HEK293 (cell line): ENCODE measurements around the gene OGFOD3.

ENCODE experiments used
- CTCF ChIA-PET: fragments of 350-600 bp; formaldehyde crosslinking; extraction: SDS; loops from one replicate; lab custom pipeline; 2021; ENCODE audit warnings: antibody characterized with exemption; lab: Yijun Ruan, JAX
- POLR2A ChIA-PET: fragments of 300-600 bp; formaldehyde crosslinking; extraction: SDS; loops from one replicate; lab custom pipeline; 2020; ENCODE audit warnings: antibody characterized with exemption, inconsistent platforms; lab: Yijun Ruan, JAX
- H3K27ac ChIP-seq: fragments of 200-500 bp; sonication (Bioruptor generic); 2 replicates; pipeline ENCODE4 v1.5.1; 2014; ENCODE audit warnings: low read depth, low read length, control low read depth, inconsistent platforms; ENCODE audit errors: extremely low read depth
- H3K36me3 ChIP-seq, 2 experiments: fragments of 200-500 bp in 1 of 2; sonication (Bioruptor generic) in 1 of 2; 1 replicate in 1 of 2; 2 replicates in 1 of 2; pipeline ENCODE4 v1.5.1; 2014 to 2017; ENCODE audit warnings: inconsistent platforms in 2 of 2, low read length in 2 of 2; ENCODE audit not compliant: control insufficient read depth in 2 of 2, insufficient read depth in 1 of 2
- H3K4me1 ChIP-seq: fragments of 200-500 bp; sonication (Bioruptor generic); 2 replicates; pipeline ENCODE4 v1.5.1; 2014; ENCODE audit warnings: mild to moderate bottlenecking, low read length, inconsistent platforms; ENCODE audit not compliant: control insufficient read depth, insufficient read depth
- H3K4me3 ChIP-seq: 2 replicates; pipeline ENCODE4 v1.5.1; 2011; ENCODE audit warnings: low read depth, mild to moderate bottlenecking, control low read depth, low read length, moderate library complexity
- H3K9me3 ChIP-seq: fragments of 200-500 bp; sonication (Bioruptor generic); 2 replicates; pipeline ENCODE4 v1.5.1; 2014; ENCODE audit warnings: low read depth, low read length, inconsistent platforms; ENCODE audit not compliant: control insufficient read depth, insufficient read depth
- AEBP2 ChIP-seq: fragments of 450-650 bp; formaldehyde crosslinking; IDR thresholded peaks from 2 replicates; pipeline ENCODE4 v1.5.1; 2016; ENCODE audit warnings: missing biosample characterization, missing genetic modification characterization, borderline replicate concordance
- ATF2 ChIP-seq: fragments of 450-650 bp; formaldehyde crosslinking; IDR thresholded peaks from 2 replicates; pipeline ENCODE4 v1.5.1; 2016; ENCODE audit warnings: missing biosample characterization, missing genetic modification characterization, low read depth
- HIC1 ChIP-seq: fragments of 450-650 bp; formaldehyde crosslinking; IDR thresholded peaks from 2 replicates; pipeline ENCODE4 v1.5.1; 2016; ENCODE audit warnings: missing biosample characterization, missing genetic modification characterization
- HOXD13 ChIP-seq: sonication (generic); formaldehyde crosslinking; IDR thresholded peaks from 2 replicates; pipeline ENCODE4 v1.8.0; 2022; ENCODE audit warnings: missing genetic modification reagents, borderline replicate concordance
- IKZF3 ChIP-seq: fragments of 450-650 bp; IDR thresholded peaks from 2 replicates; pipeline ENCODE4 v1.5.0; 2018; ENCODE audit warnings: missing biosample characterization, mild to moderate bottlenecking, missing genetic modification characterization, moderate library complexity
- SCRT1 ChIP-seq: fragments of 450-650 bp; formaldehyde crosslinking; IDR thresholded peaks from 2 replicates; pipeline ENCODE4 v1.5.1; 2016; ENCODE audit warnings: missing biosample characterization, missing genetic modification characterization, borderline replicate concordance
- SCRT2 ChIP-seq: fragments of 450-650 bp; formaldehyde crosslinking; IDR thresholded peaks from 2 replicates; pipeline ENCODE4 v1.5.1; 2016; ENCODE audit warnings: missing biosample characterization, missing genetic modification characterization
- TRIM28 ChIP-seq: IDR thresholded peaks from 2 replicates; pipeline ENCODE4 v1.6.1; 2011; ENCODE audit warnings: low read length, control low read depth, borderline replicate concordance
- TSHZ1 ChIP-seq: fragments of 450-650 bp; formaldehyde crosslinking; IDR thresholded peaks from 2 replicates; pipeline ENCODE4 v1.5.1; 2016; ENCODE audit warnings: missing biosample characterization, missing genetic modification characterization, borderline replicate concordance
- ZBTB7A ChIP-seq: fragments of 450-650 bp; formaldehyde crosslinking; IDR thresholded peaks from 2 replicates; pipeline ENCODE4 v1.5.1; 2016; ENCODE audit warnings: low read depth, missing biosample characterization, missing genetic modification characterization
- ZFP37 ChIP-seq: fragments of 450-650 bp; formaldehyde crosslinking; IDR thresholded peaks from 2 replicates; pipeline ENCODE4 v1.5.1; 2016; ENCODE audit warnings: missing biosample characterization, missing genetic modification characterization
- ZIC2 ChIP-seq: fragments of 450-650 bp; formaldehyde crosslinking; IDR thresholded peaks from 2 replicates; pipeline ENCODE4 v1.5.1; 2016; ENCODE audit warnings: missing biosample characterization, missing genetic modification characterization
- ZNF155 ChIP-seq: fragments of 450-650 bp; formaldehyde crosslinking; IDR thresholded peaks from 2 replicates; pipeline ENCODE4 v1.5.1; 2016; ENCODE audit warnings: missing biosample characterization, missing genetic modification characterization
- ZNF223 ChIP-seq: fragments of 450-650 bp; formaldehyde crosslinking; IDR thresholded peaks from 2 replicates; pipeline ENCODE4 v1.5.1; 2016; ENCODE audit warnings: missing biosample characterization, missing genetic modification characterization
- ZNF248 ChIP-seq: fragments of 450-650 bp; formaldehyde crosslinking; IDR thresholded peaks from 2 replicates; pipeline ENCODE4 v1.5.1; 2017; ENCODE audit warnings: missing biosample characterization, missing genetic modification characterization
- ZNF391 ChIP-seq: fragments of 450-650 bp; formaldehyde crosslinking; IDR thresholded peaks from 2 replicates; pipeline ENCODE4 v1.5.1; 2016; ENCODE audit warnings: low read depth, missing biosample characterization, missing genetic modification characterization, borderline replicate concordance
- ZNF621 ChIP-seq: fragments of 450-650 bp; formaldehyde crosslinking; IDR thresholded peaks from 2 replicates; pipeline ENCODE4 v1.5.1; 2017; ENCODE audit warnings: missing biosample characterization, missing genetic modification characterization
- ZNF639 ChIP-seq: fragments of 450-650 bp; formaldehyde crosslinking; IDR thresholded peaks from 2 replicates; pipeline ENCODE4 v1.5.1; 2016; ENCODE audit warnings: missing biosample characterization, missing genetic modification characterization
- ZNF747 ChIP-seq: fragments of 450-650 bp; formaldehyde crosslinking; IDR thresholded peaks from 2 replicates; pipeline ENCODE4 v1.5.1; 2016; ENCODE audit warnings: missing biosample characterization, missing genetic modification characterization

The OGFOD3 gene

GRCh38 chr17:82410014-82410716 lies 8.2 kb downstream of the OGFOD3 start:
- 0 out of 2 replicates have a peak, but pooled peaks cover 6% of the 10 kb centered on the region for H3K4me1 ChIP-seq
- no peaks in the 10 kb centered on the region for H3K9me3 ChIP-seq
- H3K4me3 ChIP-seq, result no peak overlapping the region
- H3K36me3 ChIP-seq, result peaks cover 8 to 15% of the 10 kb centered on the region in 2 experiments; a peak in 2 of 3 replicates
- peak; percentile 86 for TF ChIP-seq ZIC2 (tag by site-specific recombination)
- peak; percentile 88 for TF ChIP-seq SCRT2
- TF ChIP-seq ZNF223 (tag by site-specific recombination), result no peak
- TF ChIP-seq SCRT1, result peak; percentile 70
- TF ChIP-seq AEBP2, result no peak
- ChIA-PET CTCF (interaction anchor here (1.1 kb wide), 2 partner anchors 72 to 180 kb away, joined by 3 to 4 read pairs; no protein-coding TSS in a partner anchor), POLR2A (no interaction called here)
- no peak overlapping the region for H3K27ac ChIP-seq

GRCh38 chr17:82408938-82409318 lies 9.5 kb downstream of the OGFOD3 start:
- H3K27ac ChIP-seq, result no peak overlapping the region
- ChIA-PET CTCF (interaction anchor here (0.7 to 1.1 kb wide), 2 partner anchors 87 to 179 kb away, joined by 4 read pairs; no protein-coding TSS in a partner anchor), POLR2A (no interaction called here)
- TF ChIP-seq ZFP37 (tag by site-specific recombination) (no peak), ZBTB7A (tag by site-specific recombination) (no peak), ATF2 (tag by site-specific recombination) (no peak), IKZF3 (tag by site-specific recombination) (no peak), TSHZ1 (tag by site-specific recombination) (no peak), HOXD13 (CRISPR knock-in tag) (no peak)
- H3K4me3 ChIP-seq, result no peak overlapping the region
- peaks cover 5 to 19% of the 10 kb centered on the region in 2 experiments; a peak in 2 of 3 replicates for H3K36me3 ChIP-seq
- H3K4me1 ChIP-seq, result 0 out of 2 replicates have a peak, but pooled peaks cover 6% of the 10 kb centered on the region
- H3K9me3 ChIP-seq, result no peaks in the 10 kb centered on the region

- Histone ChIP-seq H3K36me3 (peaks cover 0 to 23% of the 10 kb centered on the region in 2 experiments; a peak in 2 of 3 replicates), H3K4me3 (no peak overlapping the region), H3K9me3 (no peaks in the 10 kb centered on the region), H3K27ac (no peak overlapping the region), H3K4me1 (0 out of 2 replicates have a peak, but pooled peaks cover 6% of the 10 kb centered on the region)
- ChIA-PET CTCF (no interaction called here), POLR2A (no interaction called here)
- no peak for TF ChIP-seq ZNF747 (tag by site-specific recombination)
- TF ChIP-seq ZNF621, result no peak
- no peak for TF ChIP-seq ZNF639
- TF ChIP-seq ZNF155 (tag by site-specific recombination), result no peak
- no peak for TF ChIP-seq HIC1 (tag by site-specific recombination)
- TF ChIP-seq TRIM28, result no peak
- no peak for TF ChIP-seq ZNF391
- TF ChIP-seq ZNF248 (tag by site-specific recombination), result no peak
These were observed 10.0 kb downstream of the OGFOD3 start for GRCh38 chr17:82408288-82408937.
